Measurements from ENCODE around the gene EFL1. TPM values are rescaled to one million over a fixed set of nuclear protein-coding genes. Genes with fewer than 3 reads are reported as not detected.
"Not testable (repeated sequence)": the region's sequence is repeated elsewhere in the genome, so short reads cannot be mapped to it uniquely, and the experiment has no call there.

EFL1 gene
- total and polyA plus RNA-seq, 11 donors: 3.5 to 19.2 (median 15.6) TPM

- WGBS, 4 donors: 90 to 96% (median 94%) methylated on average over 1 of the region's 1 CpG
Measured at GRCh38 chr15:82228750-82229149, 33.8 kb downstream of the EFL1 start.

DNA sequence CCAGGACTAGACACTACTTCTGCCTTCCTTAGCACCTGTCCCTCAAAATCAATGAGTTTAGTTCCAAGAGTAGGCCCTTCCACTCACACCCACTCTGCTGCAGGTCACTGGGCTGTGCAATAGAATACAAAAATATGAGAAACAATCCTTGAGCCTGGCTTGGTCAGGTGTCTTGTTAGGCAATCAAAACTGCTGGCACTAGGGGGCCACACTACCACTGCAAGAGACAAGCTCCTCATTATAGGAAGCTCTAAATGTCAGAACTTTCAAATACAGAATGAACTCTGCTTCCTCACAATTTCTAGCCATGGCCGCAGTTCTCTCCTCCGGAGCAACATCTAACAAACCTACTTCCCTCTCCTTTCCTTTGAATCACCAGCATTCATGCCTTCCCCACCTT is 41.0 kb downstream of the EFL1 start:
- H3K4me1 ChIP-seq; H3K27ac ChIP-seq; H3K27me3 ChIP-seq; H3K9me3 ChIP-seq; H3K4me3 ChIP-seq; intact Hi-C loops (cut with DNase I): not testable (repeated sequence)
- 75 to 89% (median 80%) methylated on average over 2 of the region's 2 CpGs for WGBS, 4 donors
- DNase-seq (peak in 1 of 5 donors; percentile 27), ATAC-seq (peak in 2 of 4 donors; percentile 31 to 44)
- peaks cover 0 to 43% (median 30%) of the 10 kb centered on the region in 9 donors for H3K36me3 ChIP-seq
- TF ChIP-seq, protein P1, sequence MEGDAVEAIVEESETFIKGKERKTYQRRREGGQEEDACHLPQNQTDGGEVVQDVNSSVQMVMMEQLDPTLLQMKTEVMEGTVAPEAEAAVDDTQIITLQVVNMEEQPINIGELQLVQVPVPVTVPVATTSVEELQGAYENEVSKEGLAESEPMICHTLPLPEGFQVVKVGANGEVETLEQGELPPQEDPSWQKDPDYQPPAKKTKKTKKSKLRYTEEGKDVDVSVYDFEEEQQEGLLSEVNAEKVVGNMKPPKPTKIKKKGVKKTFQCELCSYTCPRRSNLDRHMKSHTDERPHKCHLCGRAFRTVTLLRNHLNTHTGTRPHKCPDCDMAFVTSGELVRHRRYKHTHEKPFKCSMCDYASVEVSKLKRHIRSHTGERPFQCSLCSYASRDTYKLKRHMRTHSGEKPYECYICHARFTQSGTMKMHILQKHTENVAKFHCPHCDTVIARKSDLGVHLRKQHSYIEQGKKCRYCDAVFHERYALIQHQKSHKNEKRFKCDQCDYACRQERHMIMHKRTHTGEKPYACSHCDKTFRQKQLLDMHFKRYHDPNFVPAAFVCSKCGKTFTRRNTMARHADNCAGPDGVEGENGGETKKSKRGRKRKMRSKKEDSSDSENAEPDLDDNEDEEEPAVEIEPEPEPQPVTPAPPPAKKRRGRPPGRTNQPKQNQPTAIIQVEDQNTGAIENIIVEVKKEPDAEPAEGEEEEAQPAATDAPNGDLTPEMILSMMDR (IDR thresholded peaks at IDR 0.05): peak in 7 of 12 donors; percentile 9 to 27 (median 23)

More at GRCh38 chr15:82228750-82229149, 33.8 kb downstream of the EFL1 start:
- no peaks in the 10 kb centered on the region for H3K9me3 ChIP-seq
- DNase-seq (no peak), ATAC-seq (no peak)
- no peak overlapping the region for H3K27ac ChIP-seq
- TF ChIP-seq POLR2A (IDR thresholded peaks at IDR 0.05): no peak
- TF ChIP-seq, protein P1 (IDR thresholded peaks at IDR 0.05): no peak
- no peak overlapping the region for H3K4me3 ChIP-seq
- intact Hi-C loops (cut with DNase I): no loop called here
- no peaks in the 10 kb centered on the region for H3K27me3 ChIP-seq
- H3K36me3 ChIP-seq: peaks cover 0 to 59% (median 47%) of the 10 kb centered on the region in 9 donors
- H3K4me1 ChIP-seq: no peaks in the 10 kb centered on the region

DNA sequence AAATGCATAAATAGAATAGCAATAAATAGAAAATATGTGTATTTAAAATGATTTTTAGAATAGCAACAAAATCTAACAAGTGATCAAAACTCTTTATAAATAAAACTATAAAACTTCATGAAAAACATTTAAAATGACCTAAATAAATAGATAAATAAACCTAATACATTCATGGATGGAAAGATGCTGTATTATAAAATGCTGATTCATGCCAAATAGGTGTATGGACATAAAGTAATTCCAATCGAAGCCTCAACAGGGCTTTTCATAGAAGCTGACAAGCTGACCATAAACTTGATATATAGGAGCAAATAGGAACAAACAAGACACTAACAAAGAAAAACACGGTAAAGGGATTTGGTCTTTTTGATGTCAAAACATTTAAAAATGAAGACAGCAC is 46.4 kb downstream of the EFL1 start:
- H3K27me3 ChIP-seq; H3K27ac ChIP-seq; intact Hi-C loops (cut with DNase I); ATAC-seq; DNase-seq; H3K4me1 ChIP-seq; H3K4me3 ChIP-seq; H3K9me3 ChIP-seq: not testable (repeated sequence)
- peaks cover 0 to 52% (median 26%) of the 10 kb centered on the region in 9 donors for H3K36me3 ChIP-seq
- WGBS, 4 donors: 90 to 97% (median 92%) methylated on average over 2 of the region's 2 CpGs

- H3K27me3 ChIP-seq; DNase-seq; intact Hi-C loops (cut with DNase I); H3K4me3 ChIP-seq; H3K9me3 ChIP-seq; ATAC-seq; H3K27ac ChIP-seq: not testable (repeated sequence)
- H3K4me1 ChIP-seq: peaks cover 0 to 11% (median 0%) of the 10 kb centered on the region in 12 donors
- peaks cover 0 to 30% (median 8%) of the 10 kb centered on the region in 9 donors for H3K36me3 ChIP-seq
Measured at GRCh38 chr15:82212201-82212600, 50.3 kb downstream of the EFL1 start.

DNA sequence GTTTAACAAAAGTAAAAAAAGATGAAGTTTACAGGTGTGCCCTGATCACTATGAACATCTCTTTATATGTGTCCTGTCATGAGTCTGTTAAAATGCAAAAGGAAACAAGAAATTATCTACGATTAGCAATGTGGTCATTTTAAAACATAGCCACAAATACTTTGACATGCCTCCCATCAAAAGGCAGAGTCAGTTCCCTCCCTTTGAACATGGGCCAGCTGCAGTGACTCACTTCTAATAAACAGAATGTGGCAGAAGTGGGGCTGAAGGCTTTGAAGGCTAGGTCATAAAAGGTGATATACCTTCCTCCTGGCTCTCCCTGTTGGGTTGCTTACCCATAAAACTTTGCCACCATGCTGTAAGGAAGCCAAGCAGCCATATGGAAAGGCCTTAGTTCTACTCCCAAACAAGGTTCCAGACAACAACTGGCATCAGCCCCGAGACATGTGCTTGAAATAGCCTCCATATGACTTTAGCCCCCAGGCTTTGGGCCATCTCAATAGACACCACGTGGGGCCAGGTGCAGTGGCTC is 52.4 kb downstream of the EFL1 start:
- 53 to 60% (median 57%) methylated on average over 3 of the region's 3 CpGs for WGBS, 4 donors
- ATAC-seq: peak; percentile 37 to 83 (median 72)

DNA sequence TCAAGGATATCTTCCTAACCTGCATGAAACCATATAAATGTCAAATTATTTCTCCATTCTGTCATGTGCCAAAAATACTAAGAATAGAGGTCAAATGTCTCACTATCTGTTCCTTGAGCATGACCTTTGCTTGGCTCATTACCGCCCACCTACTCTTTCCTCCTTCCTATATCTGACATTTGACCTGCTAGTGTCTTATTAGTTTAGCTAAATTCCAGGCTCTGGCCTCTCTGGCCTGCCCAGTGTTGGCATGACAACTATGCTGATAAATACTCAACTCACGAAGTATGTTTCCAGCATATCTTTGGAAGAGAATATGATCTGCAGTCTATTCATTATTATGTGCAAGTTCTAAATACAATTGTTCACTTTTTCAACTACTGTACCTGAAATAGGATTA is 58.0 kb downstream of the EFL1 start:
- not testable (repeated sequence) for H3K27me3 ChIP-seq, H3K36me3 ChIP-seq, DNase-seq, H3K4me3 ChIP-seq, H3K4me1 ChIP-seq, H3K9me3 ChIP-seq, H3K27ac ChIP-seq, ATAC-seq
- intact Hi-C loops (cut with DNase I): loop anchor here in 1 of 10 donors (10.0 kb wide), 1 partner anchor 450 kb away; no protein-coding TSS in a partner anchor
- WGBS, 4 donors: 60 to 73% (median 65%) methylated on average over 2 of the region's 2 CpGs

More for the DNA sequence above, 52.4 kb downstream of the EFL1 start:
- H3K4me3 ChIP-seq; intact Hi-C loops (cut with DNase I); H3K27me3 ChIP-seq; H3K9me3 ChIP-seq: not testable (repeated sequence)
- DNase-seq: peak in 1 of 5 donors; percentile 43
- H3K36me3 ChIP-seq: peaks cover 0 to 20% (median 8%) of the 10 kb centered on the region in 9 donors
- H3K27ac ChIP-seq: peak overlapping the region in 1 of 12 donors; percentile 27
- peaks cover 0 to 11% (median 0%) of the 10 kb centered on the region in 12 donors for H3K4me1 ChIP-seq

Data from heart left ventricle (tissue), 16 donors.